Activated CD8-positive, alpha-beta memory T cell treated with anti-CD3 and anti-CD28 coated beads, Interleukin-2, amount 10 ng/mL, durations not matched to agents 7 days and 5 days (primary cell): ENCODE results near the gene CAMSAP3. TPM values are rescaled to one million over a fixed set of nuclear protein-coding genes. Genes with fewer than 3 reads are reported as not detected.
"Not testable (repeated sequence)": the region's sequence is repeated elsewhere in the genome, so short reads cannot be mapped to it uniquely, and the experiment has no call there.

Experiments used
- ATAC-seq: fragments of 150-1000 bp; cut with Tn5 transposase; one replicate; pipeline ENCODE4 v1.10.0; 2021; ENCODE audit warnings: moderate library complexity
- CTCF ChIA-PET: fragments of 350-600 bp; sonication (Branson Sonifier 250); formaldehyde crosslinking; loops from one replicate; lab custom pipeline; 2021; ENCODE audit warnings: antibody characterized with exemption; lab: Charles Lee
- DNase-seq: peaks from one replicate; pipeline ENCODE4 v3.0.0-alpha.2; 2020
- H3K27ac Mint-ChIP-seq: one replicate; pipeline ENCODE4 v1.8.0; 2021; ENCODE audit warnings: mild to moderate bottlenecking, mixed read lengths
- H3K27me3 Mint-ChIP-seq: one replicate; pipeline ENCODE4 v1.8.0; 2021; ENCODE audit warnings: mixed read lengths
- H3K36me3 Mint-ChIP-seq: one replicate; pipeline ENCODE4 v1.8.0; 2021; ENCODE audit warnings: mild to moderate bottlenecking, mixed read lengths
- H3K4me1 Mint-ChIP-seq: one replicate; pipeline ENCODE4 v1.8.0; 2021; ENCODE audit warnings: mixed read lengths
- H3K4me3 Mint-ChIP-seq: one replicate; pipeline ENCODE4 v1.8.0; 2021; ENCODE audit warnings: mild to moderate bottlenecking, moderate library complexity, mixed read lengths
- H3K9me3 Mint-ChIP-seq: one replicate; pipeline ENCODE4 v1.8.0; 2022; ENCODE audit warnings: low read depth, mixed read lengths
- total RNA-seq, 2 experiments: library from RNA; stranded (reverse); gene quantifications; one replicate each; pipeline ENCODE4 v1.2.3, GENCODE V29; 2021

CAMSAP3 gene
- total RNA-seq, 2 experiments from 2014 or later, result 0.15 to 0.30 TPM

GRCh38 chr19:7643629-7644549 lies 48.2 kb downstream of the CAMSAP3 start:
- H3K36me3 Mint-ChIP-seq, result peaks cover 20% of the 10 kb centered on the region
- ATAC-seq, H3K4me1 Mint-ChIP-seq, H3K27me3 Mint-ChIP-seq, H3K27ac Mint-ChIP-seq, CTCF ChIA-PET, H3K4me3 Mint-ChIP-seq, H3K9me3 Mint-ChIP-seq: not testable (repeated sequence)
- DNase-seq, result peak; percentile 55

GRCh38 chr19:7644550-7644877 lies 48.9 kb downstream of the CAMSAP3 start:
- peaks cover 5% of the 10 kb centered on the region for H3K9me3 Mint-ChIP-seq
- no peaks in the 10 kb centered on the region for H3K27me3 Mint-ChIP-seq
- ATAC-seq (no peak), DNase-seq (no peak)
- H3K27ac Mint-ChIP-seq, result no peak overlapping the region
- no peak overlapping the region for H3K4me3 Mint-ChIP-seq
- CTCF ChIA-PET, result no interaction called here
- peaks cover 18% of the 10 kb centered on the region for H3K36me3 Mint-ChIP-seq
- H3K4me1 Mint-ChIP-seq, result peaks cover 7% of the 10 kb centered on the region

GRCh38 chr19:7645163-7645562 lies 49.5 kb downstream of the CAMSAP3 start:
- no peak for DNase-seq
- Mint-ChIP-seq H3K4me1 (peaks cover under 1% of the 10 kb centered on the region), H3K27ac (no peak overlapping the region), H3K4me3 (no peak overlapping the region), H3K9me3 (peaks cover under 1% of the 10 kb centered on the region), H3K36me3 (peaks cover 11% of the 10 kb centered on the region), H3K27me3 (no peaks in the 10 kb centered on the region)
- CTCF ChIA-PET, result no interaction called here
- ATAC-seq, result no peak

- CTCF ChIA-PET, result no interaction called here
- peaks cover 8% of the 10 kb centered on the region for H3K36me3 Mint-ChIP-seq
- DNase-seq (no peak), ATAC-seq (no peak)
- H3K27ac Mint-ChIP-seq, result peak overlapping the region; percentile 45
- H3K27me3 Mint-ChIP-seq, result peaks cover under 1% of the 10 kb centered on the region
- no peaks in the 10 kb centered on the region for H3K9me3 Mint-ChIP-seq
- no peaks in the 10 kb centered on the region for H3K4me1 Mint-ChIP-seq
- H3K4me3 Mint-ChIP-seq, result no peak overlapping the region
Measured at GRCh38 chr19:7645656-7646425, 50.2 kb downstream of the CAMSAP3 start.

GRCh38 chr19:7646426-7646700 lies 50.7 kb downstream of the CAMSAP3 start:
- no peak for ATAC-seq
- H3K27me3 Mint-ChIP-seq, result peaks cover 2% of the 10 kb centered on the region

GRCh38 chr19:7647156-7647555 lies 51.5 kb downstream of the CAMSAP3 start:
- CTCF ChIA-PET, result no interaction called here
- ATAC-seq, result no peak

More at GRCh38 chr19:7646426-7646700, 50.7 kb downstream of the CAMSAP3 start:
- DNase-seq, result no peak
- Mint-ChIP-seq H3K27ac (no peak overlapping the region), H3K4me1 (no peaks in the 10 kb centered on the region), H3K36me3 (peaks cover 8% of the 10 kb centered on the region), H3K9me3 (no peaks in the 10 kb centered on the region), H3K4me3 (no peak overlapping the region)
- CTCF ChIA-PET, result no interaction called here

GRCh38 chr19:7648265-7649014 lies 52.8 kb downstream of the CAMSAP3 start:
- Mint-ChIP-seq H3K27me3 (peaks cover 2% of the 10 kb centered on the region), H3K9me3 (no peaks in the 10 kb centered on the region), H3K36me3 (peaks cover 8% of the 10 kb centered on the region), H3K27ac (no peak overlapping the region), H3K4me3 (no peak overlapping the region), H3K4me1 (peaks cover 9% of the 10 kb centered on the region)
- CTCF ChIA-PET, result interaction anchor here (2.2 kb wide), 1 partner anchor 32 kb away, joined by 11 read pairs; the partner anchor contains the start of gene TRAPPC5
- no peak for DNase-seq
- ATAC-seq, result no peak

More at GRCh38 chr19:7647156-7647555, 51.5 kb downstream of the CAMSAP3 start:
- Mint-ChIP-seq H3K4me1 (peaks cover 3% of the 10 kb centered on the region), H3K27me3 (peaks cover 2% of the 10 kb centered on the region), H3K4me3 (no peak overlapping the region), H3K36me3 (peaks cover 8% of the 10 kb centered on the region), H3K9me3 (no peaks in the 10 kb centered on the region), H3K27ac (no peak overlapping the region)
- no peak for DNase-seq

GRCh38 chr19:7650148-7650547 lies 54.5 kb downstream of the CAMSAP3 start:
- CTCF ChIA-PET, result interaction anchor here (1.3 to 1.5 kb wide), 2 partner anchors 28 to 82 kb away, joined by 3 to 5 read pairs; no protein-coding TSS in a partner anchor
- H3K4me3 Mint-ChIP-seq, result no peak overlapping the region
- peaks cover 9% of the 10 kb centered on the region for H3K4me1 Mint-ChIP-seq
- ATAC-seq (no peak), DNase-seq (no peak)
- no peak overlapping the region for H3K27ac Mint-ChIP-seq
- H3K9me3 Mint-ChIP-seq, result no peaks in the 10 kb centered on the region
- peaks cover 6% of the 10 kb centered on the region for H3K36me3 Mint-ChIP-seq
- peaks cover 2% of the 10 kb centered on the region for H3K27me3 Mint-ChIP-seq

- Mint-ChIP-seq H3K4me1 (peaks cover 12% of the 10 kb centered on the region), H3K4me3 (peak overlapping the region; percentile 63), H3K27me3 (peaks cover 2% of the 10 kb centered on the region), H3K36me3 (peaks cover 2% of the 10 kb centered on the region), H3K9me3 (no peaks in the 10 kb centered on the region), H3K27ac (peak overlapping the region; percentile 62)
- ATAC-seq (peak; percentile 93), DNase-seq (peak; percentile 88)
- CTCF ChIA-PET, result interaction anchor here (0.6 to 3.9 kb wide), 16 partner anchors 9 to 154 kb away, joined by 3 to 38 read pairs (median 7); partner anchors contain the start of genes PET100, RETN, TRAPPC5 and XAB2
Measured at GRCh38 chr19:7652061-7652641, 56.5 kb downstream of the CAMSAP3 start.

- DNase-seq (no peak), ATAC-seq (no peak)
- CTCF ChIA-PET, result interaction anchor here (1.0 to 4.8 kb wide), 5 partner anchors 26 to 552 kb away, joined by 3 to 38 read pairs (median 4); partner anchors contain the start of gene TRAPPC5
- Mint-ChIP-seq H3K27me3 (peaks cover 2% of the 10 kb centered on the region), H3K9me3 (no peaks in the 10 kb centered on the region), H3K27ac (no peak overlapping the region), H3K4me1 (peaks cover 29% of the 10 kb centered on the region), H3K4me3 (no peak overlapping the region), H3K36me3 (no peaks in the 10 kb centered on the region)
Measured at GRCh38 chr19:7654401-7654800, 58.7 kb downstream of the CAMSAP3 start.

- CTCF ChIA-PET, result interaction anchor here (0.6 to 4.8 kb wide), 2 partner anchors 25 to 144 kb away, joined by 3 to 33 read pairs; partner anchors contain the start of gene TRAPPC5
- DNase-seq (no peak), ATAC-seq (no peak)
- H3K9me3 Mint-ChIP-seq, result no peaks in the 10 kb centered on the region
- peaks cover 29% of the 10 kb centered on the region for H3K4me1 Mint-ChIP-seq
- peaks cover 2% of the 10 kb centered on the region for H3K27me3 Mint-ChIP-seq
- no peak overlapping the region for H3K4me3 Mint-ChIP-seq
- H3K36me3 Mint-ChIP-seq, result no peaks in the 10 kb centered on the region
- no peak overlapping the region for H3K27ac Mint-ChIP-seq
Measured at GRCh38 chr19:7655581-7655980, 59.9 kb downstream of the CAMSAP3 start.

GRCh38 chr19:7657131-7657751 lies 61.6 kb downstream of the CAMSAP3 start:
- H3K4me1 Mint-ChIP-seq, result peaks cover 25% of the 10 kb centered on the region
- H3K4me3 Mint-ChIP-seq, result no peak overlapping the region
- no peaks in the 10 kb centered on the region for H3K27me3 Mint-ChIP-seq
- no peak for ATAC-seq
- CTCF ChIA-PET, result interaction anchor here (1.3 to 4.8 kb wide), 2 partner anchors 23 to 143 kb away, joined by 4 to 33 read pairs; partner anchors contain the start of gene TRAPPC5
- no peaks in the 10 kb centered on the region for H3K36me3 Mint-ChIP-seq
- H3K9me3 Mint-ChIP-seq, result no peaks in the 10 kb centered on the region
- no peak overlapping the region for H3K27ac Mint-ChIP-seq
- DNase-seq, result no peak
